K562 (cell line): ENCODE data around the gene C19orf47.

Experiments
- BRCA1 ChIP-seq, 2 experiments: fragments of 450-650 bp in 1 of 2; sonication (generic) in 1 of 2; formaldehyde crosslinking in 1 of 2; IDR thresholded peaks; 2 replicates each; pipeline versions ENCODE4 v1.5.0 to v1.6.1; 2017 to 2020; ENCODE audit warnings: mild to moderate bottlenecking in 1 of 2, missing genetic modification reagents in 1 of 2
- CAMTA2 ChIP-seq: fragments of 250-450 bp; sonication (Bioruptor Pico); conservative IDR thresholded peaks from 2 replicates; pipeline ENCODE4 v1.5.1; 2022
- CTCF ChIP-seq, 3 experiments: IDR thresholded peaks in 2 of 3; conservative IDR thresholded peaks in 1 of 3; 2 replicates each; pipeline ENCODE4 v1.5.1; 2011 to 2012; ENCODE audit warnings: low read length in 3 of 3, mild to moderate bottlenecking in 3 of 3, control low read depth in 2 of 3, improper control_type of control experiment in 1 of 3, inconsistent platforms in 1 of 3, low read depth in 1 of 3, mixed read lengths in 1 of 3, moderate library complexity in 1 of 3; ENCODE audit not compliant: insufficient read depth in 2 of 3
- FOSL1 ChIP-seq: fragments of 200-800 bp; sonication (Bioruptor generic); conservative IDR thresholded peaks from 2 replicates; pipeline ENCODE4 v1.6.1; 2016; ENCODE audit warnings: missing genetic modification characterization, missing compliant biosample characterization
- HDAC2 ChIP-seq: fragments of 450-650 bp; IDR thresholded peaks from 2 replicates; pipeline ENCODE4 v1.6.1; 2016; ENCODE audit warnings: mild to moderate bottlenecking
- JUND ChIP-seq, 2 experiments: IDR thresholded peaks; 2 replicates in 1 of 2; 3 replicates in 1 of 2; pipeline ENCODE4 v1.6.1; 2011; ENCODE audit warnings: borderline replicate concordance in 2 of 2, low read depth in 2 of 2, low read length in 2 of 2, improper control_type of control experiment in 1 of 2, missing biosample characterization in 1 of 2, missing genetic modification characterization in 1 of 2, missing genetic modification reagents in 1 of 2
- POLR2G ChIP-seq: fragments of 200-400 bp; formaldehyde crosslinking; IDR thresholded peaks from 2 replicates; pipeline ENCODE4 v1.6.1; 2017; ENCODE audit warnings: low read depth, mild to moderate bottlenecking, antibody characterized with exemption, low read length, moderate library complexity
- SIRT6 ChIP-seq: IDR thresholded peaks from one replicate; pipeline ENCODE4 v1.6.1; 2012; ENCODE audit warnings: low read depth, mild to moderate bottlenecking, control low read depth, inconsistent platforms, low read length, moderate library complexity
- SMARCC2 ChIP-seq: fragments of 450-650 bp; IDR thresholded peaks from 2 replicates; pipeline ENCODE4 v1.6.1; 2017; ENCODE audit warnings: antibody characterized with exemption, moderate library complexity, mild to moderate bottlenecking, low read depth
- SMC3 ChIP-seq: conservative IDR thresholded peaks from 2 replicates; pipeline ENCODE4 v1.6.1; 2011; ENCODE audit warnings: low read depth, low read length, improper control_type of control experiment; ENCODE audit not compliant: insufficient read depth
- ZNF277 ChIP-seq: fragments of 250-450 bp; sonication (Bioruptor Pico); IDR thresholded peaks from 2 replicates; pipeline ENCODE4 v1.8.0; 2022; ENCODE audit warnings: inconsistent platforms, mild to moderate bottlenecking, moderate library complexity, borderline replicate concordance
- TF ChIP-seq, protein P1 (sequence below): fragments of 450-650 bp; IDR thresholded peaks from 2 replicates; pipeline ENCODE4 v1.6.1; 2016; ENCODE audit warnings: low read depth

- TF ChIP-seq HDAC2 (no peak), SMC3 (no peak), CTCF (IDR thresholded peaks at IDR 0.05 in 2 of 3, conservative IDR thresholded peaks at IDR 0.05 in 1 of 3; ENCODE audit: insufficient read depth in 2 of 3, low read depth in 1 of 3, low read length in 3 of 3) (no peak), ZNF277 (no peak), CAMTA2 (CRISPR knock-in tag) (no peak), SIRT6 (no peak), JUND (IDR thresholded peaks at IDR 0.05; ENCODE audit: borderline replicate concordance, low read depth, low read length) (no peak), JUND (tag; IDR thresholded peaks at IDR 0.05; ENCODE audit: borderline replicate concordance, low read depth, low read length) (no peak), BRCA1 (IDR thresholded peaks at IDR 0.05) (no peak), BRCA1 (CRISPR knock-in tag; IDR thresholded peaks at IDR 0.05) (no peak), FOSL1 (tag) (no peak), SMARCC2 (no peak), POLR2G (no peak)
- TF ChIP-seq, protein P1, sequence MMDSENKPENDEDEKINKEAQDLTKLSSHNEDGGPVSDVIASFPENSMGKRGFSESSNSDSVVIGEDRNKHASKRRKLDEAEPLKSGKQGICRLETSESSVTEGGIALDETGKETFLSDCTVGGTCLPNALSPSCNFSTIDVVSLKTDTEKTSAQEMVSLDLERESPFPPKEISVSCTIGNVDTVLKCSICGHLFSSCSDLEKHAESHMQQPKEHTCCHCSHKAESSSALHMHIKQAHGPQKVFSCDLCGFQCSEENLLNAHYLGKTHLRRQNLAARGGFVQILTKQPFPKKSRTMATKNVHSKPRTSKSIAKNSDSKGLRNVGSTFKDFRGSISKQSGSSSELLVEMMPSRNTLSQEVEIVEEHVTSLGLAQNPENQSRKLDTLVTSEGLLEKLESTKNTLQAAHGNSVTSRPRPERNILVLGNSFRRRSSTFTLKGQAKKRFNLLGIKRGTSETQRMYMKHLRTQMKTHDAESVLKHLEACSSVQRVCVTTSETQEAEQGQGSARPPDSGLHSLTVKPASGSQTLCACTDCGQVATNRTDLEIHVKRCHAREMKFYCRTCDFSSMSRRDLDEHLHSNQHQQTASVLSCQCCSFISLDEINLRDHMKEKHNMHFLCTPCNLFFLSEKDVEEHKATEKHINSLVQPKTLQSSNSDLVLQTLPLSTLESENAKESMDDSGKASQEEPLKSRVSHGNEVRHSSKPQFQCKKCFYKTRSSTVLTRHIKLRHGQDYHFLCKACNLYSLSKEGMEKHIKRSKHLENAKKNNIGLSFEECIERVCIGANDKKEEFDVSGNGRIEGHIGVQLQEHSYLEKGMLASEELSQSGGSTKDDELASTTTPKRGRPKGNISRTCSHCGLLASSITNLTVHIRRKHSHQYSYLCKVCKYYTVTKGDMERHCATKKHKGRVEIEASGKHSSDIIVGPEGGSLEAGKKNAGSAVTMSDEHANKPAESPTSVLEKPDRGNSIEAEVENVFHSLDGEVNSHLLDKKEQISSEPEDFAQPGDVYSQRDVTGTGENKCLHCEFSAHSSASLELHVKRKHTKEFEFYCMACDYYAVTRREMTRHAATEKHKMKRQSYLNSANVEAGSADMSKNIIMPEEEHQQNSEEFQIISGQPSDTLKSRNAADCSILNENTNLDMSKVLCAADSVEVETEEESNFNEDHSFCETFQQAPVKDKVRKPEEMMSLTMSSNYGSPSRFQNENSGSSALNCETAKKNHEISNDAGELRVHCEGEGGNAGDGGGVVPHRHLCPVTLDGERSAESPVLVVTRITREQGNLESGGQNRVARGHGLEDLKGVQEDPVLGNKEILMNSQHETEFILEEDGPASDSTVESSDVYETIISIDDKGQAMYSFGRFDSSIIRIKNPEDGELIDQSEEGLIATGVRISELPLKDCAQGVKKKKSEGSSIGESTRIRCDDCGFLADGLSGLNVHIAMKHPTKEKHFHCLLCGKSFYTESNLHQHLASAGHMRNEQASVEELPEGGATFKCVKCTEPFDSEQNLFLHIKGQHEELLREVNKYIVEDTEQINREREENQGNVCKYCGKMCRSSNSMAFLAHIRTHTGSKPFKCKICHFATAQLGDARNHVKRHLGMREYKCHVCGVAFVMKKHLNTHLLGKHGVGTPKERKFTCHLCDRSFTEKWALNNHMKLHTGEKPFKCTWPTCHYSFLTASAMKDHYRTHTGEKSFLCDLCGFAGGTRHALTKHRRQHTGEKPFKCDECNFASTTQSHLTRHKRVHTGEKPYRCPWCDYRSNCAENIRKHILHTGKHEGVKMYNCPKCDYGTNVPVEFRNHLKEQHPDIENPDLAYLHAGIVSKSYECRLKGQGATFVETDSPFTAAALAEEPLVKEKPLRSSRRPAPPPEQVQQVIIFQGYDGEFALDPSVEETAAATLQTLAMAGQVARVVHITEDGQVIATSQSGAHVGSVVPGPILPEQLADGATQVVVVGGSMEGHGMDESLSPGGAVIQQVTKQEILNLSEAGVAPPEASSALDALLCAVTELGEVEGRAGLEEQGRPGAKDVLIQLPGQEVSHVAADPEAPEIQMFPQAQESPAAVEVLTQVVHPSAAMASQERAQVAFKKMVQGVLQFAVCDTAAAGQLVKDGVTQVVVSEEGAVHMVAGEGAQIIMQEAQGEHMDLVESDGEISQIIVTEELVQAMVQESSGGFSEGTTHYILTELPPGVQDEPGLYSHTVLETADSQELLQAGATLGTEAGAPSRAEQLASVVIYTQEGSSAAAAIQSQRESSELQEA, result no peak
Measured at GRCh38 chr19:40355975-40356680, 7.9 kb upstream of the C19orf47 start.
